ENCODE data around the gene PRLR.

- TF ChIP-seq EP300 (IDR thresholded peaks at IDR 0.05; ENCODE audit: borderline replicate concordance) (no peak), USF1 (IDR thresholded peaks at IDR 0.05) (no peak), MAX (IDR thresholded peaks at IDR 0.05) (no peak), REST (IDR thresholded peaks at IDR 0.05; ENCODE audit: low read depth) (no peak)
Observed at GRCh38 chr5:35197351-35197750, 32.9 kb downstream of the PRLR start.

Measured in Ishikawa (cell line).